ENCODE data around the gene SDK1.

- TF ChIP-seq CTCF (IDR thresholded peaks at IDR 0.05; ENCODE audit: low read depth, low read length, missing input control) (no peak), HNF4G (IDR thresholded peaks at IDR 0.05) (no peak), EGR1 (IDR thresholded peaks at IDR 0.05; ENCODE audit: low read depth in 2 of 2) (no peak), MAX (IDR thresholded peaks at IDR 0.05) (no peak), YY1 (IDR thresholded peaks at IDR 0.05) (no peak), JUND (IDR thresholded peaks at IDR 0.05) (no peak), RXRA (IDR thresholded peaks at IDR 0.05) (no peak), TAF1 (conservative IDR thresholded peaks at IDR 0.05) (no peak)
Measured at GRCh38 chr7:3274131-3274530, 26.9 kb upstream of the SDK1 start.

Data from liver (tissue), 3 donors.